CD4-positive, CD25-positive, alpha-beta regulatory T cell (primary cell): ENCODE measurements around the gene SOX6. TPM values are rescaled to one million over a fixed set of nuclear protein-coding genes. Genes with fewer than 3 reads are reported as not detected.
"Not testable (repeated sequence)": the region's sequence is repeated elsewhere in the genome, so short reads cannot be mapped to it uniquely, and the experiment has no call there.

Experiments
- ATAC-seq, 2 donors: fragments of 150-1000 bp; cut with Tn5 transposase; one replicate each; pipeline ENCODE4 v1.10.0; 2021; ENCODE audit warnings: low read depth in 2 of 2, moderate number of reproducible peaks in 2 of 2, moderate library complexity in 1 of 2
- DNase-seq, 3 donors: peaks; one replicate each; pipeline versions ENCODE4 v3.0.0 to v3.0.0-alpha.2; 2012 to 2022; ENCODE audit warnings: mixed read lengths in 1 of 3
- H3K27ac ChIP-seq: one replicate; pipeline ENCODE4 v1.7.0; 2013; ENCODE audit warnings: mild to moderate bottlenecking, low read length; ENCODE audit not compliant: insufficient read depth, poor library complexity, severe bottlenecking
- H3K27me3 ChIP-seq: one replicate; pipeline ENCODE4 v1.7.0; 2013; ENCODE audit warnings: low read length; ENCODE audit not compliant: control insufficient read depth, insufficient read depth
- H3K36me3 ChIP-seq: one replicate; pipeline ENCODE4 v1.7.0; 2013; ENCODE audit warnings: mild to moderate bottlenecking, low read length, moderate library complexity; ENCODE audit not compliant: control insufficient read depth, insufficient read depth
- H3K4me1 ChIP-seq: 2 replicates; pipeline ENCODE4 v1.7.0; 2013; ENCODE audit warnings: mild to moderate bottlenecking, low read length; ENCODE audit not compliant: insufficient read depth, control insufficient read depth, poor library complexity, severe bottlenecking
- H3K4me3 ChIP-seq: one replicate; pipeline ENCODE4 v1.7.0; 2013; ENCODE audit warnings: low read depth, mild to moderate bottlenecking, low read length, moderate library complexity
- H3K9me3 ChIP-seq, 2 experiments: 1 replicate in 1 of 2; 2 replicates in 1 of 2; pipeline ENCODE4 v1.7.0; 2013; ENCODE audit warnings: low read length in 2 of 2, mild to moderate bottlenecking in 1 of 2, moderate library complexity in 1 of 2; ENCODE audit not compliant: control insufficient read depth in 2 of 2
- H3K27ac Mint-ChIP-seq, 3 donors: one replicate each; pipeline ENCODE4 v1.8.0; 2020 to 2022; ENCODE audit warnings: mild to moderate bottlenecking in 3 of 3, mixed read lengths in 3 of 3, moderate library complexity in 2 of 3
- H3K27me3 Mint-ChIP-seq: one replicate; pipeline ENCODE4 v1.8.0; 2022; ENCODE audit warnings: mild to moderate bottlenecking, mixed read lengths
- H3K36me3 Mint-ChIP-seq: one replicate; pipeline ENCODE4 v1.8.0; 2020; ENCODE audit warnings: mixed read lengths
- H3K4me1 Mint-ChIP-seq, 4 donors: one replicate each; pipeline ENCODE4 v1.8.0; 2020 to 2022; ENCODE audit warnings: mixed read lengths in 4 of 4, mild to moderate bottlenecking in 1 of 4
- H3K4me3 Mint-ChIP-seq, 4 donors: one replicate each; pipeline ENCODE4 v1.8.0; 2020 to 2022; ENCODE audit warnings: mild to moderate bottlenecking in 4 of 4, mixed read lengths in 4 of 4, moderate library complexity in 3 of 4
- H3K9me3 Mint-ChIP-seq, 7 donors: one replicate each; pipeline ENCODE4 v1.8.0; 2020 to 2022; ENCODE audit warnings: mixed read lengths in 7 of 7, mild to moderate bottlenecking in 3 of 7, moderate library complexity in 2 of 7
- polyA plus RNA-seq, 4 donors: library from polyadenylated mRNA; unstranded; fragments of 300-500 nt; fragmentation: Illumina TruSeq; gene quantifications; one replicate each; pipeline ENCODE4 v1.2.3, GENCODE V29; 2021
- total RNA-seq: library from RNA; stranded (reverse); gene quantifications from one replicate; pipeline ENCODE4 v1.2.3, GENCODE V29; 2022

Gene SOX6
- total and polyA plus RNA-seq, 5 donors from 2014 or later = 0.05 TPM; not detected in 4

DNA sequence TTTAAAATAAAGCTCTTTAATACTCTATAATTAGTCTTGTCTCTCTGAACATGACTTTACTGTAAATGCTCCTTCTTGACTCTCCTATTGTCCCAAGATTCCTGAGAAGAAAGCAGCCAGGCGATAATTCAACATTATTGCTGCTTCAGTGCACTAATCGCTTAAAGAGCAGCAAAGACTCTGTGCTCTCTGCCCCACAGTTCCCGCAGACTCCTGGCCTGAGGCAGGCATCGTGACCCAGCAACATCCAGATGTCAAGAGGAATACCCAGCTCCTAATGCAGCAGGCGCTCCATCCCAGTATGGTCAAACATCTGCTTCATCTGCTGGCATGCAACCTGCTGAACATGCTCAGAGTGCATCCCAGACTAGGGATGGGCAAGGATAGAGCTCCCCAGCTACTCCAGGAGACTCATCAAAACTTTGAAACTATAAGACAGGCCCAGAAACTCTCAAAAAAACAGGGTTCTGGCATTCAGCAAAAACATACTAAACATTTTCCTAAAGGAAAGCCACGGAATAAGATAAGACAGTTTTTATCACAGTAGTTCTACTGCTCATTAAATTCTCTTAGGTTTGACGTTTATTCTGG is 270.0 kb downstream of the SOX6 start:
- peaks cover 0 to 2% (median 0%) of the 10 kb centered on the region in 7 donors for H3K9me3 Mint-ChIP-seq
- Histone ChIP-seq H3K27me3 (no peaks in the 10 kb centered on the region), H3K27ac (no peak overlapping the region), H3K4me1 (no peaks in the 10 kb centered on the region), H3K36me3 (no peaks in the 10 kb centered on the region), H3K4me3 (no peak overlapping the region), H3K9me3 (no peaks in the 10 kb centered on the region)
- DNase-seq (no peak), ATAC-seq (no peak)
- no peaks in the 10 kb centered on the region for H3K4me1 Mint-ChIP-seq
- H3K27me3 Mint-ChIP-seq = no peaks in the 10 kb centered on the region
- H3K36me3 Mint-ChIP-seq = no peaks in the 10 kb centered on the region
- H3K27ac Mint-ChIP-seq = no peak overlapping the region
- H3K4me3 Mint-ChIP-seq = no peak overlapping the region

- no peak for DNase-seq
- H3K9me3 ChIP-seq = no peaks in the 10 kb centered on the region
- no peaks in the 10 kb centered on the region for H3K36me3 Mint-ChIP-seq
- no peaks in the 10 kb centered on the region for H3K4me1 ChIP-seq
- no peak overlapping the region for H3K27ac Mint-ChIP-seq
- peaks cover 0 to 7% (median 2%) of the 10 kb centered on the region in 7 donors for H3K9me3 Mint-ChIP-seq
- H3K27ac ChIP-seq = no peak overlapping the region
- no peaks in the 10 kb centered on the region for H3K36me3 ChIP-seq
- H3K4me3 ChIP-seq = no peak overlapping the region
- no peak for ATAC-seq
- no peak overlapping the region for H3K4me3 Mint-ChIP-seq
- no peaks in the 10 kb centered on the region for H3K27me3 ChIP-seq
- H3K27me3 Mint-ChIP-seq = no peaks in the 10 kb centered on the region
- H3K4me1 Mint-ChIP-seq = no peaks in the 10 kb centered on the region
Observed at GRCh38 chr11:16082095-16083055, 274.0 kb downstream of the SOX6 start.

GRCh38 chr11:16081382-16082094 is 274.8 kb downstream of the SOX6 start:
- no peak overlapping the region for H3K27ac ChIP-seq
- DNase-seq (no peak), ATAC-seq (no peak)
- H3K27me3 ChIP-seq = no peaks in the 10 kb centered on the region
- H3K27me3 Mint-ChIP-seq = no peaks in the 10 kb centered on the region
- no peak overlapping the region for H3K4me3 ChIP-seq
- no peaks in the 10 kb centered on the region for H3K9me3 ChIP-seq
- H3K27ac Mint-ChIP-seq = no peak overlapping the region
- peaks cover 0 to 9% (median 2%) of the 10 kb centered on the region in 7 donors for H3K9me3 Mint-ChIP-seq
- no peaks in the 10 kb centered on the region for H3K4me1 Mint-ChIP-seq
- H3K36me3 Mint-ChIP-seq = no peaks in the 10 kb centered on the region
- no peak overlapping the region for H3K4me3 Mint-ChIP-seq
- H3K36me3 ChIP-seq = no peaks in the 10 kb centered on the region
- no peaks in the 10 kb centered on the region for H3K4me1 ChIP-seq

DNA sequence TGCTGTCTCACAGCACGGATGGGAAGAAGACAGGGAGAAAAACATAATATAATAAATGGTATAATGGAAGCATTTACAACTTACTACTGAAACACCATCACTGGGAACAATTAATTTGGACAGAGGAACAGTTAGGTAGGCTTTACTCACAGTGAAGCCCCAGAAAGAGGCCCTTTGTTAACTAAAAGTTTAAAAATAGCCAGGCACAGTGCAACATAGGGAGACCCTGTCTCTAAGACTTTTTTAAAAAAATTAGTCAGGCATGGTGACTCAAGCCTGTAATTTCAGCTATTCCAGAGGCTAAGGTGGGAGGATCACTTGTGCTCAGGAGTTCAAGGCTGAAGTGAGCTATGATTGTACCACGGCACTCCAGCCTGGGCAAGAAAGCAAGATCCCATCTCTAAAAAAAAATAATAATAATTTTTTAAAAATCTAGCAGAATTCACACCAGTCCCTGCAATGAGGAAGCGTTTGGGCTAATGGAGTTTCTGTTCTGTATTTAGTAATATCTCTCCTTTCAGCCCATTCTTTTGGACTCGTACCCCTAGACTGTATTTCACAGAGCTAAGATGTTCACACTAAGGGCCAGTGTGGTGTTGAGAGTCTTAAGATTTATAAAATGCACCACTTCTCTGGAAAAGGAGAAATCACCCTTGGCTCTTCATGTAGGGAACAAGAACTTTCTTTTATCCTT is 275.5 kb downstream of the SOX6 start:
- Histone ChIP-seq H3K27me3 (no peaks in the 10 kb centered on the region), H3K36me3 (no peaks in the 10 kb centered on the region), H3K9me3 (no peaks in the 10 kb centered on the region), H3K4me1 (no peaks in the 10 kb centered on the region), H3K4me3 (no peak overlapping the region), H3K27ac (no peak overlapping the region)
- Mint-ChIP-seq H3K27me3 (no peaks in the 10 kb centered on the region), H3K4me3 (no peak overlapping the region), H3K36me3 (no peaks in the 10 kb centered on the region), H3K4me1 (no peaks in the 10 kb centered on the region), H3K27ac (no peak overlapping the region), H3K9me3 (peaks cover 0 to 12% (median 3%) of the 10 kb centered on the region in 7 donors)
- ATAC-seq (no peak), DNase-seq (no peak)

GRCh38 chr11:16078936-16079335 is 277.4 kb downstream of the SOX6 start:
- H3K27ac Mint-ChIP-seq = no peak overlapping the region
- no peaks in the 10 kb centered on the region for H3K4me1 Mint-ChIP-seq
- H3K27me3 Mint-ChIP-seq = no peaks in the 10 kb centered on the region
- Histone ChIP-seq H3K9me3 (no peaks in the 10 kb centered on the region), H3K27ac (no peak overlapping the region), H3K27me3 (no peaks in the 10 kb centered on the region), H3K36me3 (no peaks in the 10 kb centered on the region), H3K4me1 (no peaks in the 10 kb centered on the region), H3K4me3 (no peak overlapping the region)
- ATAC-seq = no peak
- DNase-seq = no peak
- no peak overlapping the region for H3K4me3 Mint-ChIP-seq
- H3K36me3 Mint-ChIP-seq = no peaks in the 10 kb centered on the region
- peaks cover 1 to 18% (median 6%) of the 10 kb centered on the region in 7 donors for H3K9me3 Mint-ChIP-seq

- no peaks in the 10 kb centered on the region for H3K27me3 ChIP-seq
- H3K9me3 ChIP-seq = no peaks in the 10 kb centered on the region
- H3K4me3 ChIP-seq = no peak overlapping the region
- ATAC-seq (no peak), DNase-seq (no peak)
- H3K9me3 Mint-ChIP-seq = peaks cover 4 to 20% (median 6%) of the 10 kb centered on the region in 7 donors
- H3K36me3 Mint-ChIP-seq = no peaks in the 10 kb centered on the region
- no peaks in the 10 kb centered on the region for H3K4me1 Mint-ChIP-seq
- no peaks in the 10 kb centered on the region for H3K4me1 ChIP-seq
- H3K36me3 ChIP-seq = no peaks in the 10 kb centered on the region
- no peaks in the 10 kb centered on the region for H3K27me3 Mint-ChIP-seq
- no peak overlapping the region for H3K27ac Mint-ChIP-seq
- no peak overlapping the region for H3K27ac ChIP-seq
- no peak overlapping the region for H3K4me3 Mint-ChIP-seq
Observed at GRCh38 chr11:16070573-16070972, 285.8 kb downstream of the SOX6 start.

- not testable (repeated sequence) for H3K9me3 Mint-ChIP-seq, H3K27me3 Mint-ChIP-seq, H3K36me3 ChIP-seq, H3K4me1 Mint-ChIP-seq, H3K27ac Mint-ChIP-seq, DNase-seq, H3K4me1 ChIP-seq, H3K9me3 ChIP-seq, H3K27ac ChIP-seq, ATAC-seq, H3K4me3 Mint-ChIP-seq, H3K36me3 Mint-ChIP-seq, H3K27me3 ChIP-seq, H3K4me3 ChIP-seq
Observed at GRCh38 chr11:16067268-16067667, 289.1 kb downstream of the SOX6 start.
